Measurements from ENCODE around the gene DGCR2.

DGCR2 gene

GRCh38 chr22:19168088-19168890, 46.1 kb upstream of the DGCR2 start:
- Histone ChIP-seq H3K79me2 (ENCODE audit: insufficient read depth, low read length) (peaks cover 17% of the 10 kb centered on the region), H3K9ac (ENCODE audit: low read length) (no peak overlapping the region), H3K27ac (ENCODE audit: low read depth, low read length) (no peak overlapping the region), H3K9me2 (replicated peaks; ENCODE audit: insufficient read depth, low read length) (no peaks in the 10 kb centered on the region), H3K9me3 (ENCODE audit: insufficient read depth, low read length) (no peaks in the 10 kb centered on the region), H3K36me3 (ENCODE audit: low read length) (no peaks in the 10 kb centered on the region), H3K4me3 (ENCODE audit: insufficient read depth, low read length, poor library complexity, severe bottlenecking) (no peak overlapping the region), H3K4me2 (ENCODE audit: low read depth, low read length, poor library complexity, severe bottlenecking) (no peak overlapping the region), H3K27me3 (ENCODE audit: low read length) (no peaks in the 10 kb centered on the region), H2AFZ (ENCODE audit: low read depth, low read length, severe bottlenecking) (no peak overlapping the region), H3F3A (ENCODE audit: insufficient read depth) (no peaks in the 10 kb centered on the region), H4K20me1 (ENCODE audit: low read depth, low read length) (no peaks in the 10 kb centered on the region)
- TF ChIP-seq EZH2phosphoT487 (conservative IDR thresholded peaks at IDR 0.05; ENCODE audit: low read length) (no peak), CTCF (IDR thresholded peaks at IDR 0.05; ENCODE audit: insufficient read depth, low read length, poor library complexity, severe bottlenecking) (no peak)

GRCh38 chr22:19167106-19167869, 45.1 kb upstream of the DGCR2 start:
- no peaks in the 10 kb centered on the region for H3K36me3 ChIP-seq (ENCODE audit: low read length)
- H3K4me2 ChIP-seq (ENCODE audit: low read depth, low read length, poor library complexity, severe bottlenecking) = no peak overlapping the region
- H3K79me2 ChIP-seq (ENCODE audit: insufficient read depth, low read length) = peaks cover 7% of the 10 kb centered on the region
- no peaks in the 10 kb centered on the region for H3K9me2 ChIP-seq (replicated peaks; ENCODE audit: insufficient read depth, low read length)
- no peak overlapping the region for H3K9ac ChIP-seq (ENCODE audit: low read length)
- H3K27me3 ChIP-seq (ENCODE audit: low read length) = no peaks in the 10 kb centered on the region
- no peaks in the 10 kb centered on the region for H3K9me3 ChIP-seq (ENCODE audit: insufficient read depth, low read length)
- TF ChIP-seq EZH2phosphoT487 (conservative IDR thresholded peaks at IDR 0.05; ENCODE audit: low read length) (no peak), CTCF (IDR thresholded peaks at IDR 0.05; ENCODE audit: insufficient read depth, low read length, poor library complexity, severe bottlenecking) (no peak)
- H3K27ac ChIP-seq (ENCODE audit: low read depth, low read length) = no peak overlapping the region
- H3F3A ChIP-seq (ENCODE audit: insufficient read depth) = no peaks in the 10 kb centered on the region
- H3K4me3 ChIP-seq (ENCODE audit: insufficient read depth, low read length, poor library complexity, severe bottlenecking) = no peak overlapping the region
- H4K20me1 ChIP-seq (ENCODE audit: low read depth, low read length) = no peaks in the 10 kb centered on the region
- H2AFZ ChIP-seq (ENCODE audit: low read depth, low read length, severe bottlenecking) = no peak overlapping the region

- Histone ChIP-seq H3K4me2 (ENCODE audit: low read depth, low read length, poor library complexity, severe bottlenecking) (no peak overlapping the region), H3K79me2 (ENCODE audit: insufficient read depth, low read length) (no peaks in the 10 kb centered on the region), H4K20me1 (ENCODE audit: low read depth, low read length) (no peaks in the 10 kb centered on the region), H3K4me3 (ENCODE audit: insufficient read depth, low read length, poor library complexity, severe bottlenecking) (no peak overlapping the region), H3K9me2 (replicated peaks; ENCODE audit: insufficient read depth, low read length) (no peaks in the 10 kb centered on the region), H3K9ac (ENCODE audit: low read length) (no peak overlapping the region), H3K36me3 (ENCODE audit: low read length) (no peaks in the 10 kb centered on the region), H3K9me3 (ENCODE audit: insufficient read depth, low read length) (no peaks in the 10 kb centered on the region), H2AFZ (ENCODE audit: low read depth, low read length, severe bottlenecking) (no peak overlapping the region), H3K27ac (ENCODE audit: low read depth, low read length) (no peak overlapping the region), H3F3A (ENCODE audit: insufficient read depth) (no peaks in the 10 kb centered on the region), H3K27me3 (ENCODE audit: low read length) (no peaks in the 10 kb centered on the region)
- TF ChIP-seq EZH2phosphoT487 (conservative IDR thresholded peaks at IDR 0.05; ENCODE audit: low read length) = no peak
- TF ChIP-seq CTCF (IDR thresholded peaks at IDR 0.05; ENCODE audit: insufficient read depth, low read length, poor library complexity, severe bottlenecking) = no peak
These were observed 44.2 kb upstream of the DGCR2 start for GRCh38 chr22:19166421-19166820.
